HG03108 (cell line): ENCODE results near the gene ZNF600.
"Not testable (repeated sequence)": the region's sequence is repeated elsewhere in the genome, so short reads cannot be mapped to it uniquely, and the experiment has no call there.

Source experiments
- ATAC-seq: cut with Tn5 transposase; IDR thresholded peaks from one replicate; pipeline ENCODE4 v1.9.1; 2021; ENCODE audit warnings: moderate library complexity; ENCODE audit not compliant: unreplicated experiment

Gene ZNF600

GRCh38 chr19:52742516-52742915 lies 44.1 kb downstream of the ZNF600 start:
- ATAC-seq, result no peak

GRCh38 chr19:52741951-52742485 lies 44.6 kb downstream of the ZNF600 start:
- no peak for ATAC-seq

DNA sequence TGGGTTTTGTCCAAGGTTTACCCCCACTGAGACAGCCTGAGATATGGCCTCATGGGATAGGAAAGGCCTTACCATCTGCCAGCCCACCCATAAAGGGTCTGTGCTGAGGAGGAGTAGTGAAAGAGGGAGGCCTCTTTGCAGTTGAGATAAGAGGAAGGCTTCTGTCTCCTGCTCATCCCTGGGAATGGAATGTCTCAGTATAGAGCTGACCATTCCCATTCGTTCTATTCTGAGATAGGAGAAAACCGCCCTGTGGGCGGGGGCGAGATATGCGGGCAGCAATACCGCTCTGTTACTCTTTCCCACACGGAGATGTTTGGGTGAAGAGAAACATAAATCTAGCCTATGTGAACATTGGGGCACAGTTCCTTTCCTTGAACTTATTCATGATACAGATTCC lies 45.2 kb downstream of the ZNF600 start:
- not testable (repeated sequence) for ATAC-seq

GRCh38 chr19:52739576-52739975 lies 47.0 kb downstream of the ZNF600 start:
- no peak for ATAC-seq

DNA sequence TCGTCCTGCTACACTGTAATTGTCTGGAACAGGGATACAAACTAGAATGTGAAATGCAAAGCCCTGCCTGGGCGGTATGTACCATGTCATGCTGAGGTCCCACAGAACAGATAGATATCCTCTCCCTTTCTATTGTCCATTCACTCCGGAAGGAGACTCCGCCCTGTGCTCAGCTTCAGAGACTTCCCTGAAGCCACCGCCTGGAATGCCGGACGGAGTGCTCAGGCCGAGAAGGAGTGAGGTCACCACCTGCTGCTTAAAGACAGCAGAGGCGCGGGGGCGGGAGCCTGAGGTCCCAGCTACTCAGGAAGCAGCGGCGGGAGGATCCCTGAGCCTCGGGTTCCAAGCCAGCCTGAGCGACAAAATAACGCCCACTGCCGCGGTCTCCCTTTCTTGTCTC lies 50.9 kb downstream of the ZNF600 start:
- ATAC-seq, result no peak

- ATAC-seq, result peak; percentile 94
These were observed 51.5 kb downstream of the ZNF600 start, which contains the start of gene ZNF611 for GRCh38 chr19:52734893-52735661. Gene ZNF611 (minus strand): TSS chr19:52735044. CDS start chr19:52715894, 19,150 bp downstream.

DNA sequence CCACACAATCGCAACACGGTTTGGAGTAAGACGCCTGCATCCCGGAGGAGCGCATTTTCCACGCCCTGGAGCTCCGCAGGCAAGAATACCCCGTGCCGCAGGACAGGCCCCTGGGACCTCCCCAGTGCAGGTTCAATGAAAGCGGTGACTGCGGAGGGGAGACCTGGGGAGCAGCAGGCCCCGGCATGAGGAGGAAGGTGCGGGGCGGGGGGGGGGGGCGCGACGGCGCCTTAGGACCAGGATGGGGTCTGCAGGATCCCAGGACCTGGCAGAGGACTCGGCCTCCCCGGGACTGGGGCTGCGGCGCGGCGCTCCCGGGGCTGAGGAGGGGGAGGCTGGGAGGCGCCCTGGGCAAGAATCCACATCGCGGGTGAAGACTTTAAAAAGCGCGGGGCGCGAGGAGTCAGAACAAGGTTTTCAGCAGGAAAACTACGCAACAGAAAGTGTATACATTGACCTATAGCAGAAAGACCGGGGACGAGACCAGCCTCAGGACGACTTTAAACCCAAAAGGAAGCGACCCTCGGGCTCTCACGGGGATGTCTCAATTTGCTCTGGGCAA lies 52.2 kb downstream of the ZNF600 start:
- ATAC-seq, result peak; percentile 23

DNA sequence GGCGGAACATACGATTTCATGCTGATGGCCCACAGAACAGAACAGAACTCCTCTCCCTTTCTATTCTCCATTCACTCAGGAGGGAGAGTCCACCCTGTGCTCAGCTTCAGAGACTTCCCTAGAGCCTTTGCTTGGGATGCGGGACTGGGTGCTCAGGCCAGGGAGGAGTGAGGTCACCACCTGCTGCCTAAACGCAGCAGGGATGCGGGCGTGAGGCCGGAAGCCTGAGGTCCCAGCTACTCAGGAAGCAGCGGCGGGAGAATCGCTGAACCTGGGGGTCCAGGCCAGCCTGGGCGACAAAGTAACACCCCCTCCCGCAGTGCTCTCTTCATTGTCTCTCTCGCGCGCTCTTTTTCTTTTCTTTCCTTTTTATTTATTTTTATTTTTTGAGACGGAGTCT lies 60.5 kb downstream of the ZNF600 start:
- ATAC-seq, result not testable (repeated sequence)

GRCh38 chr19:52725528-52725961 lies 61.0 kb downstream of the ZNF600 start:
- no peak for ATAC-seq

DNA sequence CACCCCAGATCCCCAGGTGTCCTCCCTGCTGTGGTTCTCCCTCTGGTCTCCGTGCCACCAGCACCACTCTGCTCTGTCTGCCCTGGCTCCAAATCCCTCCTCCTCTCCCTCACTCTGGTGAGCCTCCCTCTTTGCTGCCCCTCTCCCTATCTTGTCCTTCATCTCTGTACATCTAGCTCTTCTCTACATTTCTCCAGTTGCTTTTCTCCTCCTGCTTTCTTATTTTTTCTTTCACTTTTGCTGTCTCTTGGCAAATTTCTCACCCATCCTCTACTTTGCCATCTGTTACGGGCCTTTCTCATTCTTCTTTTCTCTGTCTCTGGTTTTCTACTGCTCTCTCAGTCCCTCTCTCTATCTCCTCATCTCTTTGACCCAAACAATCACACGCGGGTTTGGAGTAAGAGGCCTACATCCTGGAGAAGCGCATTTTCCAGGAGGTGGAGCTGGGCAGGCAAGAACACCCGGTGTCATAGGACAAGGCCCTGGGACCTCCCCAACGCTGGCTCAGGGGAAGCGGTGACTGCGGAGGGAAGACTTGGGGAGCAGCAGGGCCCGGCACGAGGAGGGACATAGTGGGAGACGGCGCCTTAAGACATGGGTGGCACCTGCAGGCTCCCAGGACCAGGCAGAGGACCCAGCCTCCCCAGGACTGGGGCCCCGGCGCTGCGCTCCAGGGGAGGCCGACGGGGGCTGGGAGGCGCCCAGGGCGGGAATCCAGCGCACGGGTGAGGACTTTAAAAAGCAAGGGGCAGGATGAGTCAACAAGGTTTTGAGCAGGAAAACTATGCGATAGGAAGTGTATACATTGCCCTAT lies 61.7 kb downstream of the ZNF600 start:
- no peak for ATAC-seq

GRCh38 chr19:52723907-52724598 lies 62.5 kb downstream of the ZNF600 start:
- not testable (repeated sequence) for ATAC-seq

GRCh38 chr19:52722062-52723003 lies 64.3 kb downstream of the ZNF600 start:
- no peak for ATAC-seq

DNA sequence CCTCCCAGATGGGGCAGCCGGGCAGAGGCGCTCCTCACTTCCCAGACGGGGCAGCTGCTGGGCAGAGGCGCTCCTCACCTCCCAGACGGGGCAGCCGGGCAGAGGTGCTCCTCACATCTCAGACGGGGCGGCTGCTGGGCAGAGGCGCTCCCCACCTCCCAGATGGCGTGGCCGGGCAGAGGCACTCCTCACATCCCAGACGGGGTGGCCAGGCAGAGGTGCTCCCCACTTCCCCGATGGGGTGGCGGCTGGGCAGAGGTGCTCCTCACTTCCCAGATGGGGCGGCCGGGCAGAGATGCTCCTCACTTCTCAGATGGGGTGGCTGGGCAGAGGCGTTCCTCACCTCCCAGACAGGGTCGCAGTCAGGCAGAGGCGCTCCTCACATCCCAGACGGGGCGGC lies 66.0 kb downstream of the ZNF600 start:
- ATAC-seq, result not testable (repeated sequence)

DNA sequence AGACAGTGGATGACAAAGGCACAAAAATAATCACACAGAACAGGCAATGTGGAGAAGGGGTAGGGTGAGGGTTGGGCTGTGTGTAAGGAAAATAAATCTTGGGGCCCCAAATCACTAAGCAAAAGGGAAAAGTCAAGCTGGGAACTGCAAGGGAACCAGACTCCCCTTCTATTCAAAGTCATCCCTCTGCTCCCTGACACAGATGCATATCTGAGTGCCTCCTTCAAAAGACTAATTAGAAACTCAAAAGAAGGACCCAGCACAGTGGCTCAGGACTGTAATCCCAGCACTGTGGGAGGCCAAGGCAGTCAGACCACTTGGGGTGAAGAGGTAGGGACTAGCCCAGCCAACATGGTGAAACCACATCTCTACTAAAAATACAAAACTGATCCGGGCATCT lies 70.1 kb downstream of the ZNF600 start:
- ATAC-seq, result no peak

GRCh38 chr19:52715902-52716301 lies 70.7 kb downstream of the ZNF600 start:
- ATAC-seq, result not testable (repeated sequence)

DNA sequence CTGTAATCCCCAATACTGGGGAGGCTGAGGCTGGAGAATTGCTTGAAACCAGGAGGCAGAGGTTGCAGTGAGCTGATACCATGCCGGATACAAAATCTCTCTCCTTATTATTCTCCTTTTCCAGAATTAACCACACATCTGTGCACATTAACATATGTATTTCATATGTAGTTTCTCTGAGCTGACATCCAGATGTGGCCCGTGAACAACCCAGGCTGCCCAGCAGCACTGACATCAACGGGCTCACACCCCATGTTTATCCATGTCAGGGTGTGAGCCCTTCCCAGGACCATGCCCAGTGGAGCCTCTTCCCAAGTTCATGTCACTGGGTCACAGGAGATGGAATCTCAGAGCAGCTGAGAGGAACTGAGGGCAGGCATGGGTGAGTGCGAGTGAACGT lies 71.3 kb downstream of the ZNF600 start:
- ATAC-seq, result not testable (repeated sequence)
